Measurements from ENCODE around the gene NPM1. TPM values are rescaled to one million over a fixed set of nuclear protein-coding genes. Genes with fewer than 3 reads are reported as not detected.

The NPM1 gene
- total RNA-seq, 1 donor from 2014 or later: 1,157 TPM

GRCh38 chr5:171422495-171422894 lies 34.8 kb downstream of the NPM1 start:
- Mint-ChIP-seq H3K27ac (ENCODE audit: unreplicated experiment) (no peak overlapping the region), H3K4me3 (ENCODE audit: unreplicated experiment) (no peak overlapping the region), H3K27me3 (ENCODE audit: unreplicated experiment) (peaks cover 3% of the 10 kb centered on the region), H3K9me3 (ENCODE audit: unreplicated experiment) (no peaks in the 10 kb centered on the region), H3K36me3 (ENCODE audit: unreplicated experiment) (no peaks in the 10 kb centered on the region), H3K4me1 (ENCODE audit: unreplicated experiment) (peaks cover 23% of the 10 kb centered on the region)
- TF ChIP-seq CTCF (IDR thresholded peaks at IDR 0.05): no peak
- peak; percentile 60 for DNase-seq (ENCODE audit: extremely low spot score, unreplicated experiment)

DNA sequence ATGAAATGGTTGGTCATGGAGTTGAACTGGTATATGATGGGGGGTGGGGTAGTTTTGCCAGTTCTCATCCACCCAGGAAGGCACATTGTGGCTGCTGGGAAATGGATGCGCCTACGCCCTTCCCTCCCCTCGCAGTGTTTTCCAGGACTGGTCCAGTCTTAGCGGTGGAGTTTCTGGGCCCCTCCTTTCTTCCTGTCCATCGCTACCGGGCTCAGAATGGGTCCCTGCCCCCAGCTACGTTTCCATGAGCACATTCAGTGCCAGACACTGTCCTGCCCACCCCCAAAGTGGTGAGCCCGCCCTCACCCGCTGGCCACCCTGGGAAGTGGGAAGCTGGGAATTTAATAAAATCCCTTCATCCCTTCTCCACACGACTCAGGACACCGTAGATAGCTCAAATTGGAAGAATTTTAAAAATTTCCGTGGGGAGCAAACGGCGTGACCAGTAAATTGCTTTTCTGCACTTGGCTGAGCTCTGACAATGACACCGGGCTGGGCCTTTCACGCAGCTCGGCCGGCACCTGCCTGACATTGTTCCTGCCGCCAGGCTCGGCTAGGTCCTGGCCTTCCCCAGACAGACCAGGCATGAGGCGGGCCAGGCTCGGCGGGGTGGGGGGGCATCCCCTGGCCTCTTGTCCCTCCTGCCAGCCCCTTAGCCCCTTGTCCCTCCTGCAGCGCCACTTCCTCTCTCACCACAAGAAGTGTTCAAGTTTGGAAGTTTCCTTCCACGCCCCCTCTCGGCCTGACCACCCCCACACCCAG lies 35.4 kb downstream of the NPM1 start:
- no peak for TF ChIP-seq CTCF (IDR thresholded peaks at IDR 0.05)
- Mint-ChIP-seq H3K27ac (ENCODE audit: unreplicated experiment) (no peak overlapping the region), H3K27me3 (ENCODE audit: unreplicated experiment) (peaks cover 3% of the 10 kb centered on the region), H3K36me3 (ENCODE audit: unreplicated experiment) (no peaks in the 10 kb centered on the region), H3K9me3 (ENCODE audit: unreplicated experiment) (no peaks in the 10 kb centered on the region), H3K4me1 (ENCODE audit: unreplicated experiment) (peaks cover 23% of the 10 kb centered on the region), H3K4me3 (ENCODE audit: unreplicated experiment) (no peak overlapping the region)
- peak; percentile 79 for DNase-seq (ENCODE audit: extremely low spot score, unreplicated experiment)

DNA sequence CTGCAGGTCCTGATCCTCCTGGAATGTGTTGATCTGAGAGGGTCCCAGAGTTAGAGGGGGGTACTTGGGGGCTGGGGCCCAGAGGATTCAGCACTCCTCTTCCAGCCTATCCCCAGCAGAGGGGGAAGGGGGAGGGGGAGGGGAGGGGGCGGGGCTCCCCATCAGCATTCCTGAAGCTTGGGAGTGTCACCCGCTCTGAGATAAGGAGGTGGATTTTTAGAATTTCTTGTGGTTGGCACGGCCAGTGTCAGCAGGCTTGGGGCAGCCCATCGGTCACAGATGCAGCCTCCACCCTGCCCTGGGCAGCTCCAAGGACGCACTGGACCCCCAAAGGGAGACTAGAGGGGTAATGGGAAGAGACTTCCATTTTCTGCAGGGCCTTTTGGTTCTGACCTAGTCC lies 37.1 kb downstream of the NPM1 start:
- no peak overlapping the region for H3K4me3 Mint-ChIP-seq (ENCODE audit: unreplicated experiment)
- H3K36me3 Mint-ChIP-seq (ENCODE audit: unreplicated experiment): no peaks in the 10 kb centered on the region
- H3K9me3 Mint-ChIP-seq (ENCODE audit: unreplicated experiment): no peaks in the 10 kb centered on the region
- H3K4me1 Mint-ChIP-seq (ENCODE audit: unreplicated experiment): peaks cover 17% of the 10 kb centered on the region
- no peak overlapping the region for H3K27ac Mint-ChIP-seq (ENCODE audit: unreplicated experiment)
- TF ChIP-seq CTCF (IDR thresholded peaks at IDR 0.05): no peak
- DNase-seq (ENCODE audit: extremely low spot score, unreplicated experiment): peak; percentile 64
- H3K27me3 Mint-ChIP-seq (ENCODE audit: unreplicated experiment): peaks cover 3% of the 10 kb centered on the region

DNA sequence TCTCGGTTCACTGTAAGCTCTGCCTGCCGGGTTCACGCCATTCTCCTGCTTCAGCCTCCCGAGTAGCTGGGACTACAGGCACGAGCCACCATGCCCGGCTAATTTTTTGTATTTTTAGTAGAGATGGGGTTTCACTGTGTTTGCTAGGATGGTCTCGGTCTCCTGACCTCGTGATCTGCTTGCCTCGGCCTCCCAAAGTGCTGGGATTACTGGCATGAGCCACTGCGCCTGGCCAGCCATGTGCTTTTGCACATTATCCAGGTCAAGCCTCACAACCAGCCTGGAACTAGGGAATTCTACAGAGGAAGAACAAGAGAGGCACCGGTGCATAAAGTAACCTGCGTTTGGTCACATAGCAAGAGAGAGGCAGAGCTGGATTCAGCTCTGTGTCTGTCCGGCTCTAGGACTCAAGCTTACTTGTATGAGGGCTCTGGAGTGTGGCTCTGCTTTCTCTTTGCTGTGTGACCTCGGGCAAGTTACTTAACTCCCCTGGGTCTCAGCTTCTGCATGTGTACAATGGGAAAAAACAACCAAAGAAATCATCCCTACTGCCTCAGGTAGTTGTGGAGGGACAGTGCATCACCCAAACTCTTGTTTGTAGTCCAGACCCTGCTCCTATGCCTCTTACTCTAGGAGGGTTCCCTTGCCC lies 38.1 kb downstream of the NPM1 start:
- no peaks in the 10 kb centered on the region for H3K36me3 Mint-ChIP-seq (ENCODE audit: unreplicated experiment)
- H3K4me3 Mint-ChIP-seq (ENCODE audit: unreplicated experiment): no peak overlapping the region
- DNase-seq (ENCODE audit: extremely low spot score, unreplicated experiment): no peak
- H3K4me1 Mint-ChIP-seq (ENCODE audit: unreplicated experiment): peaks cover 13% of the 10 kb centered on the region
- TF ChIP-seq CTCF (IDR thresholded peaks at IDR 0.05): no peak
- peaks cover 3% of the 10 kb centered on the region for H3K27me3 Mint-ChIP-seq (ENCODE audit: unreplicated experiment)
- no peaks in the 10 kb centered on the region for H3K9me3 Mint-ChIP-seq (ENCODE audit: unreplicated experiment)
- no peak overlapping the region for H3K27ac Mint-ChIP-seq (ENCODE audit: unreplicated experiment)

- H3K36me3 Mint-ChIP-seq (ENCODE audit: unreplicated experiment): no peaks in the 10 kb centered on the region
- no peaks in the 10 kb centered on the region for H3K9me3 Mint-ChIP-seq (ENCODE audit: unreplicated experiment)
- H3K27ac Mint-ChIP-seq (ENCODE audit: unreplicated experiment): no peak overlapping the region
- no peaks in the 10 kb centered on the region for H3K27me3 Mint-ChIP-seq (ENCODE audit: unreplicated experiment)
- peak; percentile 65 for DNase-seq (ENCODE audit: extremely low spot score, unreplicated experiment)
- H3K4me1 Mint-ChIP-seq (ENCODE audit: unreplicated experiment): peaks cover 8% of the 10 kb centered on the region
- no peak overlapping the region for H3K4me3 Mint-ChIP-seq (ENCODE audit: unreplicated experiment)
- TF ChIP-seq CTCF (IDR thresholded peaks at IDR 0.05): no peak
These were observed 38.6 kb downstream of the NPM1 start for GRCh38 chr5:171426266-171426665.
